NCI-H446 (cell line): Measurements from ENCODE around the gene SCGB1A1.
A peak's percentile ranks its signal among the peaks of the same experiment; 100 is the strongest.
"Not testable (repeated sequence)": the region's sequence is repeated elsewhere in the genome, so short reads cannot be mapped to it uniquely, and the experiment has no call there.

Source experiments
- DNase-seq, 2 experiments: peaks; one replicate each; lab custom pipeline; 2025; lab: John Stamatoyannopoulos, UW

The SCGB1A1 gene

DNA sequence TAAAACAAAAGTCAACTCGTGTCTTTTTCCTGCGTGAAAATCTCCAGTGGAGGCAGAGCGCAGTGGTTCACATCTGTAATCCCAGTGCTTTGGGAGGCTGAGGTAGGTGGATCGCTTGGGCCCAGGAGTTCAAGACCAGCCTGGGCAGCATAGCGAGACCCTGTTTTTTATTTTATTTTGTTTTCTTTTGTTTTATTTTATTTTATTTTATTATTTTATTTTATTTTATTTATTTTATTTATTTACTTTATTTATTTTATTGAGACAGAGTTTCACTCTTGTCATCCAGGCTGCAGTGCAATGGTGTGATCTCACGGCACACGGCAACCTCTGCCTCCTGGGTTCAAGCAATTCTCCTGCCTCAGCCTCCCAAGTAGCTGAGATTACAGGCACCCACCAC, 31.1 kb downstream of the SCGB1A1 start:
- DNase-seq, result not testable (repeated sequence)

DNA sequence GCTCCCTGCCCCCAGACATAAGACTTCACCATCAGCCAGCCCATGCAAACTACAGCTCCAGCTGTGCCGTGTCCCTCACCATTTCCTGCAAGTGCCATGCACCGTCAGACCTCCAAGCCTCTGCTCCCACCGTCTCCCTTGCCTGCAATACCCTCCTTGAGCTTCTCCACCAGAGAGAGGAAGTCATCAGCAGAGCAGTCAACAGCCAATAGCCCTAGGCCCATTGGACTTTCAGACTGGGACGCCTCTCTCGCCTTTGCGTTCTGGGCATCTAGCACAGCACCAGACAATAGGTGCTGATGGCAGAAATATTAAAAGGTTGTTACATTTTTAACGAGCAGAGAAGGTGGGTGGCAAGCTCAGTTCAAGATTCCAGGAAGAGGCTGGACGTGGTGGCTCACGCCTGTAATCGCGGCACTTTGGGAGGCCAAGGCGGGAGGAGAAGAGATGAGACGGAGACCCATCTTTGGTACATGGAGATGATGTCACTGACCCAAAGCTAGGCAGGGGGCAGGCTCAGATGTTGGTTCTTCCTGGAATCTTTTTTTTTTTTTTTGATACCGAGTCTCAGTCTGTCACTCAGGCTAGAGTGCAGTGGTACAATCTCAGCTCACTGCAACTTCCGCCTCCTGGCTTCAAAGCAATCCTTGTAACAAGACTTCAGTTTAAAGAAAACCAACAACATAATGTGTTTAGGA, 31.9 kb downstream of the SCGB1A1 start:
- no peak for DNase-seq

DNA sequence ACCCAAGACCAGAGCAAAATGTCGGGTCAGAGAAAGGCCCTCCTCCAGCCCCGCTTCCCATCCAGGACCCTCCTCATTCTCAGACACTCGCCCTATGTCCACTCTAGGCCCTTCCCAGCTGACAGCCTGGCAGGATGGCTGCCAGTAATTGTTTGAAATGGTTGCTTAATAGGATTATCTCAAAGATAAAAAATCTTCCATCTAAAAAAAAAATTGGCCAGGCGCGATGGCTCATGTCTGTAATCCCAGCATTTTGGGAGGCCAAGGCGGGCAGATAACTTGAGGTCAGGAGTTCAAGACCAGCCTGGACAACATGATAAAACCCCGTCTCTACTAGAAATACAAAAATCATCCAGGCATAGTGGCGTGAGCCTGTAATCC, 32.4 kb downstream of the SCGB1A1 start:
- DNase-seq, result no peak

DNA sequence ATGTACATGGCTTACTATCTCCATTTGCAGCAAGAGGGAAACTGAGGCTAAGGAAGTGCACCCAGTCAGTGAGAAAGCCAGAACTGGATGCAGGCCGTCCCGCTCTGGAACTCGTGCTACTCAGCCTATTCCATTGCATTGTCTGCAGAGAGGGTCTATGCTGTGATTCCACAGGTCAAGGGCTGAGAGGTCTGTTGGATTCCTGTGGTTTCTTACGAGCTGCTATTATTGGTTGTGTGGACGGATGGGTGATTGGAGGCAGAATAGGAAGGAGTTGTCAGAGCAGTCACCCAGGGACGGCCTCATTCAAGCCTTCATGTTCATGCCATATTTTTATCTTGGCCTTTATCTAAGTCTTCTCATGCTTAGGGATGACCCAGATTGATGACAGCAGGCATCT, 33.4 kb downstream of the SCGB1A1 start:
- DNase-seq, result no peak

DNA sequence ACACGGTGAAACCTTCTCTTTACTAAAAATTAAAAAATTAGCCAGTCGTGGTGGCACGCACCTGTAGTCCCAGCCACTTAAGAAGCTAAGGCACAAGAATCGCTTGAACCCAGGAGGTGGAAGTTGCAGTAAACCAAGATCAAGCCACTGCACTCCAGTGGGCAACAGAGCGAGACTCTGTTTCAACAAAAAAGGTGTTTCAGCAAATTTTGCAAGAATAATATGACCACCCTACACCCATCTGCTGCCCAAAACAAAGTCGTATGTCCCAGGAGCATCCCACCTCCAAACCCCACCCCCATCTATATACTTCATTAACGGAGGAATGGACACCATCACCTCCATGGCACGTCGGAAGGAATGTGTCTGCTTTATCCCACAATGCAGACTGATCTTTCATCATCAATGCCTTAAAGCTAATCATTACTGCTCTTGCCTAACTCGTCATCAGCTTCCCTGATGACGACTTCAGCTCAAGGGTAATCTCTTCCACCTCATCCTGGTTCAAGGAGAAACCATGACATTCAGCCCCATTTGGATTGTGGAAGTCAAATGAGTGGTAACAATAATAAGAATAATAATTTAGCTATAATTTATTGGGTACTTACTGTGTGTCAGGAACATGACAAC, 34.1 kb downstream of the SCGB1A1 start:
- no peak for DNase-seq

DNA sequence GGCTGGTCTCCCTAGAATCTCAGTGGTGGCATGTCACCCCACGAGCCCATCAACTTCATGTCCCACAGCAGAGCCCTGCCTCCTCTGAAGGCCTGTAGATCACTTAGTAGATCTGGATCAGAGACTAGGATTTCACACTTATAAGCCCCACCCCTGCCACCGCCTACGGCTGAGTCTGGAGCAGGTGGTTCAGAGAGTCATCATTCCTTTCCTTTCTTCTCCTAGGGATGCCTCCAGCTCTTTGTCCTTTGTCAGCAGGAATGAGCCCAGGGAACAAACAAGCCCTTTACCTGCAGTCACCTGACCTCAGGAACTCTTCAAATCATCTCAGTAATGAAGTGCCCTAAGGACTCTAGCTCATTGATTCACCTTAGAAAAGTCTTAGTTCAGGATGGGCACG, 37.8 kb downstream of the SCGB1A1 start:
- no peak for DNase-seq

DNA sequence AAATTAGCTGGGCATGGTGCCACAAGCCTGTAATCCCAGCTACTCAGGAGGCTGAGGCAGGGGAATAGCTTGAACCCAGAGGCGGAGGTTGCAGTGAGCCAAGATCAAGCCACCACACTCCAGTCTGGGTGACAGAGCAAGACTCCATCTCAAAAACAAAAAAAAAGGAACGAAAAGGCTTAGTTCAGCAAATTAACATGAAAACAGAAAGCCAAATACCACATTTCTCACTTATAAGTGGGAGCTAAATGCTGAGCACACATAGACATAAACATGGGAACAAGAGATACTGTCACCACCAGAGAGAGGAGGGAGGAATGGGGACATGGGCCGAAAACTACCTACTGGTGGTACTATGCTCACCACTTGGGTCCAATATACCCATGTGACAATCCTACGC, 38.6 kb downstream of the SCGB1A1 start:
- no peak for DNase-seq

DNA sequence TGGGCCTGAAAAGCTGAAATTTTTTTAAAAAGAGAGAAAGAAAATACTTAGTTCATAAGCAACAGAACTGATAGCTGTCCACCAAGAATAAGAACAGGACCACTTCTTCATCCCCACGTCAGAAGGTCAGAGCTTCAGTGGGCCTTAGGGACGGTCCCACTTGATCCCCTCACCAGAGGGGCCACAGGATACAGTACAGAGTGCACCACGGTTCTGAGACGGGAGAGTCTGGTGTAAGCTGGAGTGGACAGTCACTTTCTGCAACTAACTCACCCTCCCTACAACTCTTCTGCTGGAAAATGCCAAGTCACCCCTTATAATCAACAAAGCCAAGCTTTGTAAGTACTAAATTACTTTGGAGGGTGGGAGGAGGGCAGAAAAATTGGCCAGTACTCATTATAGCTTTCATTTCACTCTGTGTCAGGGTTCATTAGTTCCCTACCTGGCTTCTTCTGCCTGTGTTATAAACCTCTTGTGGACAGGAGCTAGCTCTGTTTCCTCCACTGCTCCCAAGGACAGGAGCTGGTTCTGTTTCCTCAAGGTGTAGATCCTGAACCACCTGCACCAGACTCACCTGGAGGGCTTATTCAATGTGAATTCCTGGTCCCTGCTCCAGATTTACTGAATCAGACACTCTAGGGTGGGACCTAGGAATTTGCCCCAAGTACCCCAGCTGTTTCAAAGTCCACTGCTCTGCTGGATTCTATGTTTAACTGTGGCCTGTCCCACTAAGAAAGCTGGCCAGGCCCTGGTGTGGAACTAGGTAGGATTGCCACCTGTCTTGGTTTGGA, 39.6 kb downstream of the SCGB1A1 start:
- DNase-seq, result no peak

DNA sequence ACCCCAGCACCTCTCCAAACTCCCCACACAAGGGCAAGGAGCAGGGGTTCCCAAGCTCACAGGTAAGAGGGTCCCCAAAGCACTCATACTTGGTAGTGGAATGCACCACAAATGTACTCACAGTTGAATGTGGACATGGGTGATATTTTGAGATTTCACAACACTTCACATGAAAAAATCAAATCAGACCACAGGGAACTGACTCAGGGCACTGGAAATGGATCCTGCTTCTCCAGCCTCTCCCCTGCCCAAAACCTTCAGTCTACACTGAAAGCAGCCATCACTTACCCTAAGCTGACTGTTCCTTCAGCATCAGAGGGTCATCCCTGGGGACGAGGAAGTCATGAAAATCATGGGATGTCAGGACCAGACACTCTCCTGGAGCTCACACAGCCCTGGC, 40.2 kb downstream of the SCGB1A1 start:
- no peak for DNase-seq

DNA sequence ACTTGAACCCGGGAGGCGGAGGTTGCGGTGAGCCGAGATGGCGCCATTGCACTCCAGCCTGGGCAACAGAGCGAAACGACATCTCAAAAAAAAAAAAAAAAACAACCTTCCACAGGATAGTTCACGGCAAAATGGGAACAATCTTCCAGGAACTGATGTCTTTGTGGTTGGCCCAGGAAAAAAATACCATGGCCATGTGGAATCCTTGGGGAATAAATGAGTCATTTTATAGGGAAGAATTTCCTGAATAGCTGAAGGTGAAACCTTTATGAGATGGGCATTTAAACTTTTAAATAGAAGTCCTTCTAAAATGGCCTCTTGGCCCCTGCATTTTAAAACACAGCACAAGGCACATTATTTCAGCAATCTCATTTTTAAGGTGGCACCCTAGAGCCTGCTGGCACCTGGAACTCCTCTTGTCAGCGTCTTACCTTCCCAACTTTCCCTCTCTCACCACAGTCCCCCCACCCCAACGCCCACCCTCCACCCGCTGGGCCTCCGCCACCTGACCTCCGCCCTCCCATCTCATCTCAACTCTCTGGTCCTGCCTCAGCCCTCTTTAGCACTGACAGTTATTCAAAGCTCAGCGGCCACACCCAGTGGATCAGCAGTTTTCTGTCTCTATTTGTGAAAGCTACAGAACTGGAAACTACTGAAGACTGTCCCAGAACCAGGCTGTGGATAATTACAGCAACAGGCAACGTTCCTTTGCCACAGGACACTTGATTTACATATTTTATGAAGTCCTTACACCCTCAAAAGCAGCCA, 43.1 kb downstream of the SCGB1A1 start:
- DNase-seq, result no peak

DNA sequence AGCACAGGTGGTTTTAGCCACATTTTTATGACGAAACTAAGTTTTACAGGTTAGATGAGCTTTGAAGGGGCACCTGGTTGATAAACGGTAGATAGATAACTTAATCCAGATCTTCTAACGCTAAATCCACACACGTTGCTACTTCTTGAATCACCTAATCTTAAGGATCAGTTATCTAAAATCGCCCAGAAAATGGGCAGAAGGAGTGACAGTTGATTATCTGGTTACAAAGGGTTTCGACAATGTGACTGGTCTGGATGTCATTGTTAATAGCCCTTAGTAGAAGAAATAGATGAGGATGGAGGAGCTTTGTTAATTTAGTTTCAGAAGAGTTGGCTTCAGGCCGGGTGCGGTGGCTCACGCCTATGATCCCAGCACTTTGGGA, 43.7 kb downstream of the SCGB1A1 start:
- no peak for DNase-seq

DNA sequence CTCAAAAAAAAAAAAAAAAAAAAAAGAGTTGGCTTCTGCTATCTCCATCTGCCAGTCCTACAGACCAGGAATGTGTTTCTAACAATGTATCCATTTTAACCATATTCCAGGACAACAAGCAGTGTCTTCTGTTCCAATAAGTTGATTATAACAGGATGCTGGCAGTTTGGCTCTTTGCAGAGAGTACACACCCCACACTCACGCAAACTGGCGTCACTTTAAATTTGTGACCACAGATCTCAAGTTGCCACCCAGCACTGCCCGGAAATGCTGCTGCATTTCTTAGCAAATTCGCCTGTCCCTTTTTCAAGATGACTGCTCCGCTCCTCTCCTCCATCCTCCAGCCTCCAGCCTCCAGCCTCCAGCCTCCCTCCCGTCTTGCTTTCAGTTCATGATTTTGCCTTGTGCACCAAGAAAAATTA, 44.3 kb downstream of the SCGB1A1 start:
- peak in 1 of 2 experiments; percentile 11 for DNase-seq

DNA sequence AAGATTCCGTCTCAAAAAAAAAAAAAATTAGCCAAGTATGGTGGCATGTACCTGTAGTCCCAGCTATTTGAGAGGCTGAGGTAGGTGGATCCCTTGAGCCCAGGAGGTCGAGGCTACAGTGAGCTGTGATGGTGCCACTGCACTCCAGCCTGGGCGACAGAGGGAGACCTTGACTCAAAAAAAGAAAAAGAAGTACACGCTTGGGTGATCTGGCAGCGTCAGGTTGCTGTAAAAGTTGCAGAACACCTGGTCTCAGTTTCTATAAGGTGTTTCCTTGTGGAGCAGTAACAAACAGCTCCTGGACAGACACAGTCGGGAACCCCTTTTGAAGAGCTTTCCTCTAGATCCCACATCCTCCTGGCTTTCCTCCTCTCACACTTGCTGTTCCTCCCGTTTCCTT, 45.8 kb downstream of the SCGB1A1 start:
- no peak for DNase-seq

DNA sequence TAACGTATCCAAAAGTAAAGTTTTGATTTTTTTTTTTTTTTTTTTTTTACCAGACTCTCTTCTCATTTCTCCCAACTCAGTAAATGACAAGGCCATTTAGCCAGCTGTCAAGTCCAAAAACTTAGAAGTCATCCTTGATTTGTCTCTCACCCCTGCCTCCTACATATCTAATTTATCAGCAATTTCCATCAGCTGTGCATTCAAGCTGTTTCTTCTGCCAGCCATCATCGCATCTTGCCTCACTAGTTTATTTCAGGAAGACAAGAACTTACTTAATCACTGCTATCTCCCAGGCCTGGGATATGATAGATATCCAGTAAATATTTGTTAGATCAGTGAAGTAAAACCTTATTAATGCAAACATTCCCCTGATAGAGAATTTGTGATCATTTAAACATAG, 47.6 kb downstream of the SCGB1A1 start:
- no peak for DNase-seq

DNA sequence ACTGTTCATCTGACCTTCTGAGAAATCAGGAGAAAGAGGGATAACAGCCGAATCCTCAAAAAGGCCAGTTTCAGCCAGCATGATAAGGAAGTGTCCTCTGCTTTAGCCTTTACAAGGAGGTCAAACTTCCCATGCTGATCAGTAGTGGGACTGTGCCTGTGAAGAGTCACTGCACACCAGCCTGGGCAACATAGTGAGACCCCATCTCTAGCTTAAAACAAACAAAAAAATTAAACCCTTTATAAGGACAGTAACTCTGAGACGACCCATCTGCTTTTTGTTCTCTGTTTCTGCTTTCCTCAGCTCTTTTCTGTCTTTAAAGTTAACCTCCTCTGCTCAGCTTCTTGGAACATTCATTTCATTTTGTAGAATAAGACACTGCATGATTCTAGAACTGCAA, 49.7 kb downstream of the SCGB1A1 start:
- no peak for DNase-seq

DNA sequence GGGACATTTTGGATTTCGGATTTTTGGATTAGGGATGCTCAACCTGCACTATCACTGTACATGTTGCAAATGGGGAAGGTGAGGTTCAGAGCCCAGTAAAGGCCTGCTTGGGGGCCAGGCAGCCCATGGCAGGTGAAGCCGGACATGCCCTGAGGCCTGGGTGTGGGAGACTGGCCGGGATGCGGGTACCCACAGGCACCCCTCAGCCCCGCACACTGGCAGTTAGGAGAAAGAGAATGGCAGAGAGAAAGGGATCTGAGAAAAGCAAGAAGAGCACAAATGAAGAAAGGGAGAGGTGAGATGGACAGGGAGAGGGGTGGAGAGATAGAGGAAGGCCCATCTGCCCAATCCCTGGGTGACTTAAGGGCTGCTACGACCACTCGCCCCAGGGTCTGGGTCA, 52.8 kb downstream of the SCGB1A1 start:
- DNase-seq, result no peak

DNA sequence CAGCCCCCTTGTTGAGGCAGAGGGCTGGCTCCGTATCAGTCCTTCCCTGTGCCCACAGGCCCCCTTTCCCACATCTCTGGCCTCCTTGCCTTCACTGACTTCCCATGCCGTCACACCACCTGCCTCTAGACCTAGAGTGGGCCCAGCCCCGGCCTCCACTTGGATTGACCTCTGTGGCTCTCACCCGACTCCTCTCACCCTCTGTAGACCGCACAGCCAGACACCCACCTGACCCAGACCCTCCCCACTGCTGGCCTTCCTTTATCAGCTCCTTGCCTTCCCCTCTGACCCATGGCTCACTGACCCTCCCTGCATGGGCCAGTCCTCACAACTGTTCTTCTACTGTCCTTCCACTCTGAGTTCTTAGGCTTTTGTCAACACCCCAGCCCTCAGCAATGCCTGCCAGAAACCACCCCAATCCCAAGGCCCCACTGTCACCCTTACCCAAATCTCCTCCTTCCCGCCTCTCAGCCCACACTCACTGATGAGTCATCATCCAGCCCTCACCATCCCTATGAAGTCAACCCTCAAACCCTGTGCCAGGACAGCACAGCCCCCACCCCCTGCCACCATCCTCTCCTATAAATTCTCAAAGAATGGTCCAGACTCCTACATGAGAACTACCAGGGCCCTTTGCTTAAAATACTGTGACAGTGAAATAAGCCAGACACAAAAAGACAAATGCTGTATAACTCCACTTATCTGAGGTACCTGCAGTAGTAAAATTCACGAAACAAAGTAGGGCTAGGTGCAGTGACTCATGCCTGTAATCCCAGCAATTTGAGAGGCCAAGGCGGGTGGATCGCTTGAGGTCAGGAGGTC, 53.4 kb downstream of the SCGB1A1 start:
- no peak for DNase-seq
